GM18498 (cell line): Measurements from ENCODE around the gene SRXN1.
"Not testable (repeated sequence)": the region's sequence is repeated elsewhere in the genome, so short reads cannot be mapped to it uniquely, and the experiment has no call there.

ENCODE experiments used
- ATAC-seq: cut with Tn5 transposase; IDR thresholded peaks from one replicate; pipeline ENCODE4 v1.9.1; 2021; ENCODE audit warnings: mild to moderate bottlenecking, moderate library complexity; ENCODE audit not compliant: unreplicated experiment

The SRXN1 gene

DNA sequence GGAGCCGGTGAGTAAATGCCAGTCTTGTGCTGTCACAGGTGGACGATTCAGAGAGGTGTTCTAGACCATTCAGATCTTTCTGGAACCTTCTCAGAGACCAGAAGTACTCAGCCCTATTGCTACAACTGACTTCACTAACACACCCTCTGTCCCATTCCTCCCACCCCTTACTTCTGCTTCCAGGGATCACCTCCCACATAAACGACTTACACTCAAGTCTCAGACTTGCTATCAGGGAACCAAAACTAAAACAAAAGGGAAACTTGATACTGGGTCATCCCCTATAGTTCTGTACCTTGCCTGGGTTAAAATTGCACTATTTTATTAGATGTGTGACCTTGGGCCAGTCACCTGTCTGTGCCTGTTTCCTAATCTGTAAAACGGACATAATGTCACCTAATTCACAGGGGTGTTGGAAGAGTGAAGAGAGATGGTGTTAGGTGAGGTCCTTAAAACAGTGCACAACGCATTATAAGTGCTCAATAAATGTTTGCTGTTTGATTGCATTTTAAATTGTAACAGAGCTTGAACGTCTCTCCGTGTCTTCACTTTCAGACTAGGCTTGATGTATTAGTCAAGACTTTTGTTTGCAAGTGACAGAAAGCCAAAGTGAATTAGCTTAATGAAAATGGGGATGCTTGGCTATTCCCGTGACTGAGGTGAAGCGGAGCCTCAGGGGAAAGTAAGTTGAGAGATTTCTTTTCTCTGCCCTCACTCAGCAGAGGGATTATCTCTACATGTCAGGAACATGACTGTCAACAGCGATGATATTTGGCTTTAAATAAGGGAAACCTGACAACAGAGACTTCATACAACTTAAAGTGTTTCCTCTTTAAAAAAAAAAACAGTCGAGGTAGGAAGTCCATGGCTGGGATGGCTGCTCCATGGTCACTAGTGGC is 3.0 kb upstream of the SRXN1 start:
- no peak for ATAC-seq

DNA sequence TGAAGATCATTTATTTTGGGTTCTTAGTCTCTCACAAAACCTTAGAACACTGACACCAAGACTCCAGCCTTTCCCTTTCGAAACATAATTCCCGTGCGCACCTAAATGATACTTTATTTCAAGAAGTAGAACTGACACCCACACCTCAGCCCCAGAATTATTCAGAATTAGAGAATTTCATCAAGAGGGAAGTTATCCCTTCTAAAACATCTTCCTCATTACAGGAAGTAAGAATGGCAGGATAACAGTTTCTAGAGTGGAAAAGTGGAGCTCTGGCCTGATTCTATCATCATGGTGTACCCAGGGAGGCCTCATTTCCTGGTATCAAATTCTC is 1.4 kb upstream of the SRXN1 start:
- ATAC-seq, result no peak

DNA sequence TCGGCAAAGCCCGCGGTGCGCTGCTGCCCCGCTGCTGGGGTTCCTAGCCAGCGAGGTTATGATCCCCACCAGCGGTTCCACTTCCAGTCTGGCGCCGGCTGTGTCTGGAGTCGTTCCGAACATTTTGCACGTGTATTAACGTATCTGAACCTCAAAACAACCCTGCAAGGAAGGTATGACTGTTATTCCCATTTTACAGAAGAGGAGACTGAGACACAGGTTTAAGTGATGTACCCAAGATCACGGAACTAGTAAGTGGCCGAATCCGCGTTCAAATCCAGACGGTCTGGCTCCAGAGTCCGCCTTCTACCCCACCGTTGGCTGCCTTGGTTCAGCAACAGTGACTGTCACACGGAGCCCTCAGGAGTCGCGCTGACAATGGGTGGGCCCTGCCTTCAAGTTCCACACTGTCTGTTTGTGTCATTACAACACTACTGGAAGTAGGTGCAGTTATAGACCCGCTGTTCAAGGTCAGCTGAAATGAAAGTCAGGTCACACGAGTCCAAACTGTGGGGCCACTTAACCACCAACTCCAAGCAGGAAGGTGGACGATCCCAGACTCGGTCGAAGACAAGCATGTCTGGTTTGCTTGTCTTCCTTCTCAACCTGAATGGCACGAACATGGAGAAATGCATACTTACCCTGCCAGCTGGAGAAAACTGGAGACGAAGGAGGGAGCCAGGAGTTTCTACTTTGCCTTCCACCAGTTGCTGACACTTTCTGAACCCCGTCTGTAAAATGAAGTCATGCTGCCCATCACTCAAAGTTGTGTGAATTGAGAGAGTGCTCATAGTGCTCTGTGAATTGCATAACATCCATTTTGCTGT is 803 bp upstream of the SRXN1 start:
- ATAC-seq, result no peak

DNA sequence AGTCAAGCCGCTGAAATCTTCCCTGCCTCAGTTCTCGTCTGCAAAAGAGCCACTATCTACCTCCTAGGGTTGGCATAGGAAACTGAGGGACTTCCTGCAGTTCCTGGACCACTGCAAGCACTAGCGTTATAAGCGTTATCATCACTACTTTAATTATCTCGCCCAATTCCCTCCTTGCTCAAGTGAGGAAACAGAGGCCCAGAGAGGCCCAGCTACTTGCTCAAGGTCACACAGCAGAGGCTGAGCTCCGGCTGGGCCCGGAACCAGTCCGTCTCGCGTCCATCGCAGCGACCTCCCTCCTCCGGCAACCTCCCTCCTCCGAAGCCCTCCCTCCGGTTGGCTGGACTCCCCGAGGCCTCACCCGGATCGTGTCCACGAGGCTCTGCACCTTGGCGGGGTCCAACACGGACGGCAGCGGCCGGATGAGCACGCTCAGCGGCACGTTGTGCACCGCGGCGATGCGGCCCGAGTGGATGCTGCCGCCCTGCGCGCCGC is 338 bp downstream of the SRXN1 start:
- no peak for ATAC-seq

DNA sequence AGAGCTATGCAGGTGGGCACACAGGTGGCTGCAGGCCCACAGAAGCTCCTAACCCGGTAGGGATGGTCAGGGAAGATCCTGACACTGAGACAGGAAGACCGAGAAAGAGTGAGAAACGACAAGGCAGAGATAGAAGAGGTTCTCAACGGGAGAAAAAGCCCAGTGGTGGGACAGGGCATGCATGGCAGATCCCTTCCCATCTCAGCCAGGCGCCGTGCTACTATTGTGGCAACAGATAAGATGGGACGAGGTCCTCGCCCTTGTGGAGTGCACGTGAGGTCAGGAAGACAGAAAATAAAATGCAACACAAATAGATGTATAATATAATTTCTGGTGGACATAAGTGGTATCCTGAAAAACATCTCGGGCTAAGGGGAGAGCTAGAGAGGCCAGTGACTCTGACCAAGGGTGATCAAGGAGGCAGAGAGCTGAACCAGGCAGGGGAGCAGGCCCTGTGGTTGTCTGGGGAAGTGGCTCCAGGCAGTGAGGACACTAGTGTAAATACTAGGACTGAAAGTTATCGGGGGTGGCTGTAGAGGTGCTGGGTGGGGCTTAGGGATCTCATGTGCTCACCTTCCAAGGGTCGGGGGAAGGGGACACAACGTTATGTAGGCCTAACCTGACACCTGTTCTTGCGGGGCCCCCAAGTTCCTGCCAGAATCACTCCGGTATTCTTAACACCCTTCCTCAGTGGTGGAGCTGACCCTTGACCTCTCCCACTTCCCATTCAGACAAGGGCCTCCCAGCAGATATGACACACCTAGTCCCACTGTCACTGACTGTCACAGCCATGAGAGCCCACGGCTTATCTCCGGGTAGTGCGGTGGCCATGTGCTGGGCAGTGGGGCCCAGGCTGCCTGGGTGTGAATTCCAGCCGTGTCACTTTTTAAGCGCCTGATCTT is 1.0 kb downstream of the SRXN1 start:
- no peak for ATAC-seq

DNA sequence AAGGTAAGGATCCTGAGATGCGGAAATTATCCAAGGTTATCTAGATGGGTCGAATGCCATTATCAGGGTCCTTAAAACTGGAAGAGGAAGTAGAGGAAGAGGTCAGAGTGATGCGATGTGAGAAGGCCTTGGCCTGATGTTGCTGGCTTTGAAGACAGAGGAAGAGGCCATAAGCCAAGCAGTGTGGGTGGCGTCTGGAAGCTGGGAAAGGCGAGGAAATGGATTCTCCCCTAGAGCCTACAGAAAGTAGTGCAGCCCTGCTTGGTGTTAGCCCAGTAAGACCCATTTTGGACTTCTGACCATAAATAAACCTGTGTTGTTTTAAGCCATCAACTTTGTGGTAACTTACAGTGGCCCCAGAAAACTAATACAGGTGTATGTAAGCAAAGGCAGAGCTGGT is 2.0 kb downstream of the SRXN1 start:
- ATAC-seq, result no peak

DNA sequence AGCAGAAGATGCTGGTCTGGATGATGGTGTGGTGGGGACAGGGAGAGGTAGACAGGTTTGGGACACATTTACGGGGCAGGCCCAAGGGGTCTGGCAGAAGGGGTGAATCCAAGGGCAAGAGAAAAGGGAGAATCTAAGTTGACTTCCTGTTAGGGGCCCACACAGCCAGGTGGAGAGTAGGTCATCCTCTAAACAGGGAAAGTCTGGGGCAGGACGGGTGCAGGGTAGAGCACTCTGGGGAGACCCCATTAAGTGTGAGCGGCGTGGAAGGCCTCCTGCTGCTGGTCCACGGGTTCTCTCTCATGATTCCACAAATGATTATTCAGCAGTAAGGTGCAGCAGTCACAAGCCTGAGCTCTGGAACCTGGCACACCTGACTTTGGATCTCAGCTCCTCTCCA is 2.7 kb downstream of the SRXN1 start:
- no peak for ATAC-seq

DNA sequence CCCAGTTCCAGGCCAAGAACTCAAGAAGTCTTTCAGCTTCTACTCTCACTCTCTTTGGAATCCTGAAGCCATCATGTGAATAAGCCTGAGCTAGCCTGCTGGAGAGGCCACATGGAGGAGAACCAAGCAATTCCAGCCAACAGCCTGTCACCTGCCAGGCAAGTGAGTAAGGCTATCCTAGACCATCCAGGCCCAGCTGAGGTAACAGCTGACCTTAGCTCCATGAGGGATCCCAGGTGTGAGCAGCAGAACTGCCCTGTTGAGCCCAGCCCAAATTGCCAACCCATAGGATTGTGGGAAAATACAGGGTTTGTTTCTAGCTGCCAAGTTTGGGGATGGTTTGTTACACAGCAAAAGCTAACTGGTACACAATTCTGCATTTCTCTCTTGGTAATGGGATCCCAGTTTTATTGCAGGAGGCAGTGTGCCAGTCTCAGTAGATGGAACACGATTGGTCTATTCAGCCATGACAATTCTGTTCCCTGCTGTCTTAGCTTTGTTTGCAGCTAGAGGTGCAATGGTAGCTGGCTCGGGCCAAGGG is 5.5 kb downstream of the SRXN1 start:
- ATAC-seq, result no peak

DNA sequence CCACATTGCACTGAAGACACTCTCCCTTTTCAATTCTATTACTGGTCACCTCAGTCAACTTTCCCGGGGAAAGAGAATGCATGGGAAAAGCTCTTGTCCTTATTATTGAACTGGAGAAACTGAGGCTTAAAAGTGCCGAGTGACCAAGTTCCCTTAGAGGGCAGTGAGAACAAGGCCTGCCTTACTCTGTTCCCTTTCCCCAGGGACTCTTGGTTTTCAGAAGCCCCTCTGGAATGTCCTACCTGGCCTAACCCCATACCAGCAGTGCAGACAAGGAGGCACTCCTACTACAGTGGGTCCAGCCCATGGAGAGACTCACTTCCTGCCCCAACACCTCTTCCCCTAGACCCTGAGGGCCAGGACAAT is 6.1 kb downstream of the SRXN1 start:
- no peak for ATAC-seq

DNA sequence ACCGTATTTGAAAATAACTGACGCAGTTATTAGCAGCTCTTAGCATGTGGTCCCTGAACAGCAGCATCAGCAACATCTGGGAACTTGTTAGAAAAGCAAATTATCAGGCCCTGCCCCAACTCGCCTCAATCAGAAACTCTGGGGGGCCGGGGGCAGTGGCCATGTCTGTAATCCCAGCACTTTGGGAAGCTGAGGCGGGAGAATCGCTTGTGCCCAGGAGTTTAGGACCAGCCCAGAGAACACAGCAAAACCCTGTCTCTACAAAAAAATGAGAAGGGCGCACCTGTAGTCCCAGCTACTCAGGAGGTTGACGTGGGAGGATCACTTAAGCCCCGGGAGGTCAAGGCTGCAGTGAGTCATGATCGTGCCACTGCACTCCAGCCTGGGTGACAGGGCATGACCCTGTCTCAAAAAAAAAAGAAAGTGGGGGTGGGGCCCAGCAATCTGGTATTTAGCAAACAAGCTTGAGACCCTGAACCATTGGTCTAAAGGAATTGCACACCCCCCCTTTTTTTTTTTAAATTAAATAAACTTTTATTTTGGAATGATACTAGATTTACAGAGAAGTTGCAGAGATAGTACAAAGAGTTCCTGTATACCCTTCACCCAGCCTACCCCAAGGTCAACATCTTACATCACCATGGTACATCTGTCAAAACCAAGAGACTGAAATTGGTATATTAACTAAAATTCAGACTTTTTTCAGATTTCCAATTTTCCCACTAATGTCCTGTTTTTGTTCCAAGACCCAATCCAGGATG is 6.7 kb downstream of the SRXN1 start:
- ATAC-seq, result no peak

DNA sequence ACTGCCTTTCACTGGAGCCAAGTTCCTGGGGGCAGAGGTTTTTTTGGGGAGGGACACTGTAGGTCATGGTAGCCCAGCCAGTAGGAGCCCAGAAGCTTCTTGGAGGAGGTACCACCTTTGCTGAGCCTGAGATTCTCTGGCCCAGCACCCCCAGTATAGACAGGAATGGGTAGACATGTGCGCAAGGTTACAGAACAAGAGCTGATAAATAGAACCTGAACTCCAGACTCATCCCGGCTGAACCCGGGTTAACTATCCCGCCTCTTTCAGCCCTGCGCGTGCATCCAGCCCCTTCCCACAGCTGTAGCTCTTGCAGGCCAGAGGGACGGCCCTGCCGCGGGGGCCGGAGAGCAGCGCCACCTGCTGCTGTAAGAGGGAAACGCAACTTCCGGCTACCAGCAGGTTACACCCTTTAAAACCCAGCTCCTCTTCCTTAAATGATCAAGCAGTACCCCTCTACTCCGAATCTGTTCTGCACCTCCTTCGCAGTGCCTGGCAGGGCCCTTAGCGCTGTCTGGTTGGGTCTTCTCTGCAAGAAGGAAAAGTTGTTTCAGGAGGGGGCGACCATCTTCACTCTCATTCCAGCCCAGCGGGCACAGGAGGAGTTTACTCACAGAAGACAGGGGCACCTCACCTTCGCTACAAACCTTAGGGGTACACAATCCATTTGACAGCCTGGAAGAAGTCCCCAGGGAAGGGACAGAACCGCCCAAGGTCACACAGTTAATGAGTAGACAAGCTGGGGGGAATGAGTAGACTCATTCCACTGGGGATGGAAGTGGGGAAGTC is 7.5 kb downstream of the SRXN1 start:
- peak; percentile 79 for ATAC-seq

DNA sequence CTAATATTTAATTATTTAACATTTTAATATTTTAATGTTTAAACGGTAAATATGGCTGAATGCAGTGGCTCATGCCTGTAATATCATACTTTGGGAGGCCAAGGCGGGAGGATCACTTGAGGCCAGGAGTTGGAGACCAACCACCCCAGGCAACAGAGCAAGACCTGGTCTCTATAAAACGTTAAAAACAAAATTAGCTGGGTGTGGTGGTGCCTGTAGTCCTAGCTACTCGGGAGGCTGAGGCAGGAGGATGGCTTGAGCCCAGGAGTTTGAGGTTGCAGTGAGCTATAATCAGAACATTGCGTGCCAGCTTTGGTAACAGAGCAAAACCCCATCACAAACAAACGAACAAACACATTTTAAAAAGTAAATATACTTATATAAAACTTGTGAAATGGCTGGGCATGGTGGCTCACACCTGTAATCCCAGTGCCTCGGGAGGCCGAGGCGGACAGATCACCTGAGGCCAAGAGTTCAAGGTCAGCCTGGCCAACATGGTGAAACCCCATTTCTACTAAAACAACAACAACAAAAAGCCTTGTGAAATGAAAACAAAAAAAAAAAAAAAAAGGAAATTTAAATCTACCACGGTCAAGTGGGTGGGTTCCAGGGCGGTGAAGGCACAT is 8.2 kb downstream of the SRXN1 start:
- ATAC-seq, result no peak

DNA sequence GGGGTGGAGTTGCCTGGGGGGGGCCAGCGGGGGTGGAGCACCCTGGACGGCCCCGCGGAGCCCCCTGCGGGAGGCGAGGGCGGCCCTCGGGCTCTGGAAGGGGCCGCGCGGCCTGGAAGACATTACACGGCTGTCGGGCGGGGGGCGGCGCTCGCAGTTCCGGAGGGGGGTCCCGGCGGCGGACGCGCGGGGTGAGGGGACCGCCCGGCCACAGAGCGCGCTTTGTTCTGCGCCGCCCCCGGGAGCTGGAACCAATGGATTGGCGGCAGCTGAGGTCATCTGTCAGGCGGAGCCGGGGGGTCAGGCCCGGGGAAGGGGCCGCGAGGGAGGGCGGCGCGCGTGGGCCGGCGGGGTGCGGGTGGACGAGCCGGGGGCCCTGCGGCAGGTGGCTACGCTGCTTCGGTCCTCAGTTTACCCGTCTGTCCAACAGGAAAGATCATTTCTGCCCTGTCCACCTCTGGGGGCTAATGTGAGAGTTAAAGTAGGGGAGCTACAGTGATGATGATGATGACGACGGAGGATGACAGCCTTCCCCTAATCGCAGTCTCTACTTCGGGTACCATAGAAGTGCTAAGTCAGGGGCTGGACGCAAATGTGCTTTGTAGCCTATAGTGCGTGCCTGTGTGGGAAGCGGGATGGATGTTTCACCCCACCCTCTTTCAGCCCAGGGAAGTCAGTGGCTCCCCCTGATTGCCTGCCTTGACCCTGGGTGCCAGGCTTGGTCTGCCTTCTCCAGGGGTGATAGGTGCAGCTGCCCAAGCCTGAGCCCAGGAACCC is 10.4 kb downstream of the SRXN1 start:
- no peak for ATAC-seq

DNA sequence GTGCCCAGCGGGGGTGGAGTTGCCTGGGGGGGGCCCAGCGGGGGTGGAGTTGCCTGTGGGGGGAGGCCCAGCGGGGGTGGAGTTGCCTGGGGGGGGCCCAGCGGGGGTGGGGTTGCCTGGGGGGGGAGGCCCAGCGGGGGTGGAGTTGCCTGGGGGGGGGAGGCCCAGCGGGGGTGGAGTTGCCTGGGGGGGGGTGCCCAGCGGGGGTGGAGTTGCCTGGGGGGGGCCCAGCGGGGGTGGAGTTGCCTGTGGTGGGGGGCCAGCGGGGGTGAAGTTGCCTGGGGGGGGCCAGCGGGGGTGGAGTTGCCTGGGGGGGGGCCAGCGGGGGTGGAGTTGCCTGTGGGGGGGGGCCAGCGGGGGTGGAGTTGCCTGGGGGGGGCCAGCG is 11.0 kb downstream of the SRXN1 start:
- not testable (repeated sequence) for ATAC-seq

DNA sequence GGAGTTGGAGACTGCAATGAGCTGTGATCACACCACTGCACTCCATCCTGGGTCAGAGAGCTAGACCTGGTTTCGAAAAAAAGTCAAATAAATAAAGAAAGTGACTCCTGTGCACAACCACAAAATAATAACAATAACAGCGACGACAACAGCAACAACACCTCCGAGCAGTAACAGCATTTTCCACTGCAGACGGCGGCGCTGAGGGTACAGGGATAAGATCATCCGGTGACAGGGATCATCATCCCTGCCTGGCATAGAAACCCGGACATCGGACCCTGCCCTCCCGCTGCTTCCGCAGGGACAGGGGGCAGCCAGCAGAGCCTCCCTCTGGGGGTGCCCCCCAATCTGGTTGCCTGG is 11.5 kb downstream of the SRXN1 start:
- ATAC-seq, result no peak

DNA sequence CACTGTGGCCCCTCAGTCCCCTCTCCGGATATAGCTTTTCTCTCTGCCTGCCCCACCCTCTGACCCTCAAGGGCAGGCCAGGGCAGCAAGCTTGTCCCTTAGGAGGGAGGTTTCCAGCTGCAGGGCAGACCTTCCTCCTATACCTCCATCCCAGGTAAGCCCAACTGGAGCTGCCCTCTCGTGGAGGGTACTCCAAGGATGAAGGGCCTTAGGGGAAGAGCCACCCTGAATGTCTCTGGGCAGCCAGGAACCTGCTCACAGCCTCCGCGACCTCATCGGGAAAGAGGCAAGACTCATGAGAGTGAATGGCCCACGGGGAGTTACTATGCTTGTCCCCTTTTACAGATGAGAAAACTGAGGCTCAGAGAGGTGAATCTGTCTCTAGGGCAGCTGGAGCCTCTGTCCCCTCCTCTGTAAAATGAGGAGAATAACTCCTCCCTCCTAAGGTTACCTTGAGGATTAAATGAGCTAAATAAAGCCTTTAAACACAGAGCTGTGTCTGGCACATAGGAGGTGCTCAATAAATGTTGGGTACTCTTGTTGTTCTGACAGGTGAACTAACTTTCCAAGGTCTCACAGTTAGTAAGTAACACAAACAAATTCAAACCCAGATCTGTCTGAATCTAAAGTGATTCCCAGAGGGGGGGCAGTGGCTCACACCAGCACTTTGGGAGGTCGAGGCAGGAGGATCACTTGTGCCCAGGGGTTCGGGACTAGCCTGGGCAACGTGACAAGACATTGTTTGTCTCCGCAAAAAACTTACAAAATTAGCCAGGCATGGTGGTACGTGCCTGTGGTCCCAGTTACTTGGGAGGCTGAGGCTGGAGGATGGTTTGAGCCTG is 12.1 kb downstream of the SRXN1 start:
- ATAC-seq, result no peak

DNA sequence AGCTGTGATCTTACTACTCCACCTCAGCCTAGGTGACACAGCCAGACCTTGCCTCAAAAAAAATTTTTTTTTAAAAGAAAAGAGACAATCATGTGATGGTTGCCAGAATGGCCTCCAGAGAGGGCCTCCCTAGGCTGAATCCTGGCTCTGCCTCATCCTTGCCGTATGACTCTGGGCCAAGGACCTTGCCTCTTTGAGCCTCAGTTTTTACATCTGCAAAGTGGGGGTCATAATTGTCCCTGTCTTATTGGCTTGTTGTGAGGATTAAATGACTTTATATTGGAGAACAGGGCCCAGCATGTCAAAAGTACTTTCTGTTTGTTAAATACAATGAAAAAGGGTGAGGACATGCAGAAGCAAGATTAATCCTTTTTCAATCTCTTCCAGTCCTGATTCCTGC is 14.4 kb downstream of the SRXN1 start:
- no peak for ATAC-seq
